Renal cortex interstitium (tissue), 11 donors: ENCODE measurements around the gene ZDHHC11B. TPM values are rescaled to one million over a fixed set of nuclear protein-coding genes. Genes with fewer than 3 reads are reported as not detected.

Experiments
- DNase-seq, 11 donors: peaks; one replicate each; pipeline ENCODE4 v3.0.0-alpha.2; 2013; ENCODE audit warnings: low read depth in 9 of 11, low spot score in 4 of 11; ENCODE audit errors: extremely low read depth in 1 of 11
- polyA plus RNA-seq, 3 donors: library from polyadenylated mRNA; unstranded; fragments of 120-200 nt; gene quantifications; one replicate each; pipeline ENCODE4 v1.2.1, GENCODE V29; 2013; ENCODE audit not compliant: insufficient read length in 3 of 3

The ZDHHC11B gene
- polyA plus RNA-seq, 3 donors = 8.2 to 9.0 (median 8.6) TPM

DNA sequence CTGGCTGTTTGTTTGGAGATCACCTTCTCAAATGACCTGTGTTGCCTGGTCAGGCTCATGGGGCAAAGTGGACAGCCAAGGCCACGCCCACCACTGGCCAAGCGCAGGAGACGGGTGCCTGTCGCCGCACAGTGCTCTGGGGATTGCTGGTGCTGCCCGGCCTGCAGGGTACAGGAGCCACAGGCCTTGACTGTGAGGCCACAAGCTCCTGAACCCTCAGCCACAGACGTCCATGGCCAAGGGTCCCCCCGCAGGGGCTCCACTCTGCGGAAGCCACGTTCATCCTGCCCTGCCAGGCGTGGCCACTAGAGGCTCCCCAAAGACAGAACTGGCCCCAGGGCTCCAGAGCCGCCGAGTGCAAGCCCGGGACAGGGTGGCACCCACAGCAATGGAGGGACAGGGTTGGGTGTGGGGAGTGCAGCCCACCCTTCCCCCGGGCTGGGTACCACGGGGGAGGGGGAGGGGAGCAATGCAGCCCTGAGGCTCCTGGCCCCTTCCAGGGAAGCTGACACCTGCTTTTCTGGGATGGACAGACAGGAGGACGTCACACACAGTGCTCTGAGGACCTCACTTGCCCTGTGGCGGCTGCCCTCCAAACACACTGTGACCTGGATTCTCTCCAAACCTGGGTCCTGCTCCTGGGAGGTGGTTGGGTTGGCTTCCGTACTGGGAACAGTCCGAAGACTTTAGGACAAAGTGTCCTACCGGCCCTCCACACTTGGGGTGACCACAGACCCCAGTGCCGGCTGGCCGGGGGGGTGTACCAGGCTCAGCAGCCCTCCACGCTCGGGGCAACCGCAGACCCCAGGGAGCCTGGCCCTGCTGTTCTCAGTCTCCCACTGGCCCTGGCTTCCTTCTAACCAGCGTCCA lies 112.8 kb downstream of the ZDHHC11B start:
- peak in 8 of 11 donors; percentile 38 to 62 (median 49) for DNase-seq

DNA sequence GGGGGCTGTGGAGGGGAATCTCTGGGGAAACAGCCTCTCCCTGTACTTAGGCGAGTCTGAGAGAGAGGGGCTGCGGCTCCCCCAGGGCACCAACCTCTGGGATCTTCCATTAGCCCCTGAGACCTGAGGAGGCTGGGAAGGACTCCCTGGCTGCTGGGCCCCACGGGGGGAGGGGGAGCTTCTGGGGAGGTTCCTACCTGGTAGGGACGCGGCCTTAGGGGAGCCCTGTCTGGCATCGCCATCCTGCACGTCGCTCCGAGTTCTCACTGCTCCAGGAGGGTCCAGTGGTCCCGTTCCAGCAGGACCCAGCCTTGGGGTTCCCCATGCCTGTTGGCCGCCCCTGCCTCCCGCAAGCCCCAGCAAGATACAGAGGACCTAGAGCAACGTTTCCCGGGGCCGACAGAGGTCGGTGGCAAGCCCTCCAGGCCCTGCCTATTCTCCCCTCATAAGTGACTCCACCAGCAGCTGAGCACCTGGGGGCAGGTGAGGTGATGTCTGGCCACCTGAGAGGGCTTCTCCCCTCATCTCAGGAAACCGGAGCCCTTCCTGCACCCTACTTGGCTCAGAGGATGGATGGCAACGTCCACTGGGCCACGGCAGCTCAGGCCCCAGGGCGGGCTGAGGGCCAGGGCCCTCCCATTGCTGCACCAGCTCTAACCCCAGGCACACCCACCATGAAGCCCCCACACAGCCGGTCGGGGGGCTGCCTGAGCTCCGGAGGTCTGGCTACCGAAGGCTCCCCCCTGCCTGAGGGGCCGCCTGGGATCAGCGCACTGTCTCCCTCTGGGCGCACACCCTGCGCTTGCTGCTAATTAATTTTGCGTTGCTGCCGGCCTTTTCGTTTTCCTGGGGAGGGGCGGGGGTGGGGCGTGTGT lies 113.9 kb downstream of the ZDHHC11B start:
- no peak for DNase-seq

DNA sequence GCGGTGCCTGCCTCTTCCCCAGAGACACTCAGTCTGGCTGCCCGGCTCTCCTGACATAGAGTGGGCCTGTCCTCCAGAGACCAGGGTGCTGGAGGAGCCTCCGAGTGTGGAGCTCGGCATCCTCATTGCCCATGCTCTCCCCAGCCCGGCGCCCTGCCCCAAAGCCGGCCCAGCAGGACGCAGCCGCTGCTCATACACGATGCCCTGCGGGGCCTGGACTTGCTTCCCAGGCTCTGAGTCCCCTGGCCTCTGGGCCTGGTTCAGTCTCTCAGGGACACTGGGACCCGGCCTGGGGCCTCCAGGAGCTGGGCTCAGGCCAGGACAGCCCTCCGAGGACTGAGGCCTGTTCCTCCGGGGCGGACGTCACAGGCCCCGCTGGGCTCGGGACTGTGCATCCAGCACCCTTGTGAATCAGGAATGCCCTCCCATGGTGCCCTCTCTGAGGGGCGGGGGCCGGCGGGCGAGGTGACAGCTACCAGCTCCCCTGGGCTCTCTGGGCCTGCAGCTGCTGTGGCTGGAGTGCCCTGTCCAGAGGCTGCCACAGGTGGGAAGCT lies 114.6 kb downstream of the ZDHHC11B start:
- DNase-seq = no peak

DNA sequence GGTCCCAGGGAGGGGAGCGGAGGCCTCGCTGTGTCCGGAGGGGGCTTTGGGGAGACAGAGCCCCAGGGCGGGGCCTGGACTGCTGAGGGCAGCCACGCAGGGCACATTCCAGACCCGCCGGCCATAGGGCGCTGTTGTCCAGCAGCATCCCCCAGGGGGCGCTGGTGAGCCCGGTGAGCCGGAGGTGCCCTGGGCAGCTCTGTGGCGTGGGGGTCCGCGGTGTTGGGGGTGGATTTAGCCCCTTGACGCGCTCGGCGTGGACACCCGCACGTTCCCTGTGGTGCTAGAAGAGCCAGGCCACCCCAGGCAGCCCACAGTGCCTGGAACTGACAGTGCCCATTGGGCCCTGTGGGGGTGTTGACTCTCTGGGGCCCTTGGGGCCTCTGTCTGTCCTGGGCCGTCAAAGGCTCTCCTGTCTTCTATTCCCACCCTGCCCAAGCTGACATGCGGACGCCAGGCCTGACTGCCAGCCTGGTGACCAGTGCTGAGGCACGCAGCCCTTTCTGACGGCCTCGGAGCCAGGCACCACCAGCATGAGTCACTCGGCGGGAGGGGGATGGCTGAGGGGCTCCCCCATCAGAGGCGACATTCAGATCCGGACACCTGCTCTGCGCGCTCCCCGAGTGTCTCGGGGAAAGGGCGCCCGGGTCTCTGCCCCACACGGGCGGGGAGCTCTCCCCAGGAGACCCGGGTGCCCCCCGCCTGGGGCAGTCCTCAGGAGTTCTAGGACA lies 115.3 kb downstream of the ZDHHC11B start:
- no peak for DNase-seq

DNA sequence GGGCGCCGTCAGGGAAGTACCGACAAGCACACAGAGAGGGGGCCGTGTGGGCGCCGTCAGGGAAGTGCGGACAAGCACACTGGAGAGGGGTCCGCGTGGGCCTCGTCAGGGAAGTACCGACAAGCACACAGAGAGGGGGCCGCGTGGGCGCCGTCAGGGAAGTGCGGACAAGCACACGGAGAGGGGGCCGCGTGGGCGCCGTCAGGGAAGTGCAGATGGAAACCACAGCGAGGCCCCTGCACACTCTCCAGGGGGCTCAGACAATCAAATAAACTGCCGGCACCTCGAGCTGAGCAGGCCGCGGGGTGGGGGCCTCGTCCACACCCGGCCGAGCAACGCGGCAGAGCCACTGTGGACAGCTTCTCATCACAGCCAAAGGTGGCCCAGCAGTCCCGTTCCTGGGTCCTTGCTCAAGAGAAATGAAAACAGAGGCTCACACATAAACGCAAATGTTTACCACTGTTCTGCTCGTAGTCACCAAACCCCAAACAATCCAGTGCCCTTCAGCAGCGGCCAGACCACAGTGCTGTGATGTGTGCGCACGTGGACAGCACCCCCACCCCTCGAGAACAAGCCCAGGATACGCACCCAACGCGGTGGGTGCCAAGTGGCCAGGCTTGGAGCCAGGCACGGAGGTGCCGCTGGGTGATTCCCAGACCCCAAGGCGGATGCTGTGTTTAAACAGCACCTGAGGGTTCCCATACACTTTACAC lies 116.1 kb downstream of the ZDHHC11B start:
- no peak for DNase-seq

DNA sequence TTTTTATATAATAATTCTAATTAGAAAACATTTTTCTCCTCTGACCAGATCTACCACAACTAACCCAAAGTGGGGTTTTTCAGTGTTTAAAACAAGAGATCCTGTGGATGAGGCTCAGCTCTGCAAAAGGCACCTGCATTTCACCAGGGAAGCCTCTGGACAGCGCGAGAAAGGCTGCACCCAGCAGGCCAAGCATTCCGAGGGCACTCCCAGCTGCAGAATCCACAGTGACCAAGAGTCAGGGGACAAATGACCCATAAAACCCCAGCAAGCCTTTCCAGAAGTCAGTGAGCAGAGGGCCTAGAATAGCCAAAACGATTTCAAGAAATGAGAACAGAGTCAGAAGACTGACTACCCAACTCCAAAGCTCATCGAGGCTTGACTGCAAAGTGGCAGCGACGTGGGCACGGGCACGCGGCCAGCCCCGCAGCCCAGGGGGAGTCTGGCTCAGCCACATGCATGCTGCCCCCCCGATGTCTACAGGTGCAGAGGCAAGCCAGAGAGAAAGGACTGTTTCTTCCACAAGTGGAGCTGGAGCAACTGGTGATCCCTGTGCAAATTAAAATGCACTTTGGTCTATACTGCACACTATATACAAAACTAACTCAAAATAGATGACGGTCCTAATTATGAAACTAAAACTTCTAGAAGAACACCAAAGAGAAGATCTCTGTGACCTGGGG lies 117.6 kb downstream of the ZDHHC11B start:
- no peak for DNase-seq

DNA sequence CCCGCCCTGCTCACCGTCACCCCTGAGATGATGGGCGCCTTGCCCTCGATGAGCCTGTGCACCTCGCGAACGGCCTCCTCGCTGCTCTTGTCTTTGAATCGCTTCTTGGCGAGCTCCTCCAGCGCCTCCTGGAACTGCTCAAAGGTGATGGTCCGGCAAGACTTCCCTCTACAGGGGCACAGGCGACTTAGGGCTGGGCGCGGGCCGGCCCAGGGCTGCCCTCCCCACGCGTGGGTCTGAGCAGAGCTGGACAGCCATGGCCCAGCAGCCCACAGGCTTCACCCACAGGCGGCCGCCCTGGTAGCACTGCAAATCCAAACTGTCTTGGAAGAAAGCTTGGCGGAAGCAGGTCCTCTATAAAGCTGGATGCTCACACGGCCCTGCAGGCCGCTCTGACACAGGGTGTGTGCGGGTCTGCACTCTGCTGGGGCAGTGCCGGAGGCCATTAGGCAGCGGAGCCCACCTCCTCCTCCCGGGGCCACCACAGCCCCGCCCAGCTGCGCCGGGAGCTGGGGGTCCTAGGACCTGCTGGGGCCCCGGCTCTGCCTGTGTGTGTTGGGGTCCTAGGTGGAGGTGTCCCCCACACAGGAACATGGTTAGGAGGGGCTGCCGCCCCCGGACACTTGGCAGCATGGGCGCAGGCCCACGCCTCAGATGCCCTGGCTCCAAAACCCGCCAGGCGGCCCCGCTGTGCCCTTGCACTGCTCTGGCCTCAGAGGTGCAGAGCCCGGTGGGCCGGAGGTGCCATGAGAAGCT lies 118.4 kb downstream of the ZDHHC11B start:
- DNase-seq = no peak

DNA sequence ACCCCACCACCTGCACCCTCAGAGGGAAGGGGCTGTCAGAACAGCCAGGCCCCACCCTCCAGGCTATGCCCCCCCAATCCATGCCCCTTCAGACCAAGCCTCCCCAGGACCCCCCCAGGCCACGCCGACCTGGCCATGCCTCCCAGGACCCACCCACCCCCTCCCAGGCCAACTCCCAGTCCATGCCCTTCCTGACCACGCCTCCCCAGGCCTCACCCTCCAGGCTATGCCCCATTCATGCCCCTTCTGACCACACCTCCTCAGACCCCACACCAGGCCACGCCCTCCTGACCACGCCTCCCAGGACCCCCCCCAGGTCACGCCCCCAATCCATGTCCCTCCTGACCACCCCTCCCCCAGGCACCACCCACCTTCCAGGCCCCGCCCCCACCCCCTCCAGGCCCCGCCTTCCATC lies 119.0 kb downstream of the ZDHHC11B start:
- DNase-seq = no peak

DNA sequence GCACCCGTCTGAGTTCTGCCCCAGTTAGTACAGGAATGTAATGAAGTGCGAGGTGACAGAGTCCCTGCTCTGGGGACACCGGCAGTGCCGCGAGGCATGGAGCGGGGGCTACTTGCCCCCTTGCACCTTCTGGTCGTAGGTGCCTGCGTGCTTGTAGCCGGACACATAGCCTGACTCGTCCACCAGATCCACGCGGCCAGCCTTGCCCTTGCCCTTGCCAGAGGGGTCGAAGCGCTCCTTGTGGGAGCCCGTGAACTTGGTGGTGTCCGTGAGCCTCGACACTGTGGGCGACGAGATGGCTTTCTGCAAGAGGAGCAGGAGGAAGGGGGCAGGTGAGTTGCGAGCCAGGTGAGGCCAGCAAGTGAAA lies 119.6 kb downstream of the ZDHHC11B start:
- DNase-seq = no peak

DNA sequence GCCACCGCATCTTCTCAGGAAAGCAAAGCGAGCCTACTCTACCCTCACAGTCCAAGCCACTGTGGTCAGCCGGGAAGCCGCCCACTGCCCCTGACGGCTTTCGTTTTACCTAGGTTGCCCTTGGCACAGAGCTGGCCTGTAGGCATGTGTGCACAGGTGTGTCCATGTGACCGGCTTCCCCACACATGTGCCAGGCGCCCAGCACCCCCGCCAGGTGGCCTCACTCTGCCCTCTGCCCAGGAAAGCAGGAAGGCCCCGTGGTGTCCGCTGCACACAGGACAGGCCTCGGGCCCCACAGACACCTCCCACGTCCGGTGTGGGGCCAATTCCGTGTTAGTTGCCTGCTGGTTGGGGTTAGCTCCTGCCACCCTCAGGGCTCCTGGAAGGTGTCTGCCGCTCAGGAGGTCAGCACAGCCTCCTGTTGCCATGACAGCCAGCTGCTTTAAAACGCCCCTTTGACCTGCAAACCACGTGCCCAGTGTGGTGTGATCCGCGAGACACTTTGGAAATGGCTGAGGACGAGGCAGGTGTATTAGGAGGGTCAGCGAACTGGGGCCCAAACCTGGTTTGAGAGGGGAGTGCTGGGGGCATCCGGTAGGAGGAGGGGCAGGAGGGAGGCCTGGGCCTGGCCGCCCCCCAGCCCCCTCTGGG lies 120.1 kb downstream of the ZDHHC11B start:
- no peak for DNase-seq

DNA sequence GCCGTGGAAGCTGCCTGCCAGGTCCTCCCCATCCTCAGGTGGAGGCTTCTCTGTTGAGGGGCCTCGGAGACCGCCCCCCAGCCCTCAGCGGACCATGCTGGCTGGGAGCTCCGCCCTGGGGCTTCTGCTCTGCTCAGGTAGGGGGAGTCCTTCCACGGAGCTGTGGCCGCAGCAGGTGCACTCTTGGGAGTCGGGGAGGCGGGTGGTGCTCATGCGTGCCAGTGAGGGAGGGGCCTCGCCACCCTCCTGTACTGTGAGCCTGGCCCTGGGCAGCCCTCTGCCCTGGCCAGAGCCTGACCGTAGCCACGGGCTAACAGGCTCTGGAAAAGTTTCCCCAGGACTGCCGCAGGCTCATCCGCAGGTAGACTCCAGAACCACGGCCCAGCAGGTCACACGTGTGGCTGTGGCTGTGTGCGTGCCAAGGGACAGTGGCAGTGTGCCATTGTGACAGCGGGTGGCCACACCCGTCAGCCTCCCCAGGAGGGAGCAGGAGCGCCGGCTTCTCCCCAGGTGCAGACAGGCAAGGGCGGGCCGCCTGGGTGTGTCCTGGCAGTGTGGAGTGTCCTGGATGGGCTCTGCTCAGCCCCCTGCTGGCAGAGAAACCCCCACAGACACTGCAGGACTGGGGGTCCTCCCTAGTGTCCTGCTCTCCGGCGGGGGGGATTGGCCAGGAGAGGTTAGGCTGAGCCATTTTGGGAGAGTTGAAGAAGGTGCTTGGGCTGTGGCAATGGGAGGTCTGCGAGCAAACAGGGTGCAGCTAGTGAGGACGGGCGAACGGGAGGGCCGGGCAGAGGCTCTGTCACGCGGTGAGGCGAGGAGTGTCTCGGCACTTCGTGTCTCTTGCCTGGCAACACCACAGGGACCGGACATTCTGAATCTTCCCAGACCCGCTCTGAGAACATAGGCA lies 120.8 kb downstream of the ZDHHC11B start:
- no peak for DNase-seq

DNA sequence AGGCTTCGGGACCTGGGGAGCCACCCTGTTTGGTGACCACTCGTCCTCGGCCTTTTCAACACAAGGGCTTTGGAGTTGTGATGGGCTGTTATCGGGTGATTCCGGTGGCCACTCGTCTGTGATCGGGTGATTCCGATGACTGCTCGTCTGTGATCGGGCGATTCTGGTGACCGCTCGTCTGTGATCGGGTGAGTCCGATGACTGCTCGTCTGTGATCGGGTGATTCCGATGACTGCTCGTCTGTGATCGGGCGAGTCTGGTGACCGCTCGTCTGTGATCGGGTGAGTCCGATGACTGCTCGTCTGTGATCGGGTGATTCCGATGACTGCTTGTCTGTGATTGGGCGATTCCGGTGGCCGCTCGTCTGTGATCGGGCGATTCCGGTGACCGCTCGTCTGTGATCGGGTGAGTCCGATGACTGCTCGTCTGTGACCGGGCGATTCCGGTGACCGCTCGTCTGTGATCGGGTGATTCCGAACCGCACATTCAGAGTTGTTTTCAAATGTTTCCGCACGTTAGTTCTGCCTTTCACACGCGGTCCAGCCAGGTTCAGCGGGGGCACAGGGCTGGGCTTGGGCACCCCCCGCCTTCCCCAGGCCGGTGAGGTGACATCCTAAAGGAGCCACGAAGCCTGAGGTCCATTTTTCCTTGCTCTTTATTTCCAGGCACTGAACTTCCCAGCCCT lies 121.6 kb downstream of the ZDHHC11B start:
- DNase-seq = no peak

DNA sequence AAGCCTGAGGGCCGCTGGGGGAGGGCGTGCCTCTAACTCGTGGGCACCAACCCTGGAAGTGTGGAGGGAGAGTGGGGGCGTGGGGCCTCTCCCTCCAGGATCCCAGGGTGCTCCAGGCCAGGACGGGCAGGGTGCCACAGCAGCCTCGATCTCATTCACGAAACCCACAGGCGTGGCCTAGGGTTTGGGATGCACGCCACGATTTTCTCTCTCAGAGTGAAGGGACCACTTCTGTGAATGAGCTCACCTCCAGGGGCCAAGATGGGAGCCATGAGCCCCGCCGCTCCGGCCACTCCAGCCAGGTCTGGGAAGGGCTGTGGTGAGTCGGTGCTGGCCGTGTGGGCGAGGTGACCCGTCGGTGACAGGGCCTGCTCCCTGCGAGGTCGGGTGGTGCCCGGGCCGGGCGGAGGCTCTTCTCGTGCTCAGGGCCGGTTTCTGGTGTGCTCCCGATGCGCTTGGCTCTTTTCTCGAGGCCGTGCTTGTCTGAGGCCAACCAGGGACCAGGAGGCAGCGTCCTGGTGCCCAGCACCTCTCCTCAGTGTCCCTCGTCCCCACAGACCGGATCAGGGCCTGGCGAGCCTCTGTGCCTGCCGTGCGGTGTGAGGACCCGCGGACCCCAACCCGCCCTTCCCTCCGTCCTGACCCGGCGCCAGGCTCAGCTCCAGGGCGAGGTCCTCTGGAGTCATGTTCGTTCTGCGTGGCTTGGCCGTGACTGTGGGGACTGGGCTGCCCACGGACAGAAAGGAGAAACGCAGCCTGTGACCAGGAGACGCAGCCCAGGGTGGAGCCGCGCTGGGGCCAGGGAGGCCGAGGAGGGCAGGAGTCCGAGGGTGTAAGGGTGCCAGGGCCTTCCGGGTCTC lies 122.4 kb downstream of the ZDHHC11B start:
- DNase-seq = no peak

DNA sequence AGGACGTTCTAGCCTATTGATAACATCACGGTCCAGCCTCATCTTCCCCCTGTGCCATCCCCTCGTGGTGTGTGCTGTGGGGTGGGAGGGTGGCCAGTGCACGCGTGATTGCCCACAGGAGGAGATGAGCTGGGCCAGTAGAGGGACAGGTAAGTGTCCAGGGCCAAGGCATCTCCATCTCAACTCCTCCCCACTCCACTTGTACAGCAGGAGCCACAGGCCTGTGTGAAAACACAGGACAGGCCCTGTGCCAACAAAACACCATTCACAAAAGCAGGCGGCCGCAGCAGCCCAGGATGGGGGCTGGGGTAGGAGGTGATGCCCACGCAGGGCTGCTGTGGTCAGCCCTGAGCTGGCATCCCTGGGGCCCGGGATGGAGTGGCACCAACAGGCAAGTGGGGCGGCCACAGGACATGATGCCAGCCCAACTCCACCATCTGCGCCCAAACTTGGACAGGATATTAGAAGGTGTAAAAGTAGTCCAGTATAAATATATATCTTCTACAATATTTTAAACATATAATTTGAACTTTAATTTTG lies 124.0 kb downstream of the ZDHHC11B start:
- no peak for DNase-seq
